Endothelial cell of umbilical vein (primary cell): ENCODE results near the gene AK4. TPM values are rescaled to one million over a fixed set of nuclear protein-coding genes. Genes with fewer than 3 reads are reported as not detected.

Source experiments
- BruUV-seq: library from RNA; stranded (reverse); fragments of 400-500 nt; replicated peaks from 2 replicates; lab custom pipeline; 2021; lab: Mats Ljungman, UMichigan
- CTCF ChIA-PET: fragments of 300-600, 350-600 bp; sonication (Branson Sonifier 250); formaldehyde crosslinking; loops from one replicate; lab custom pipeline; 2021; ENCODE audit warnings: antibody characterized with exemption, inconsistent platforms; lab: Charles Lee
- POLR2A ChIA-PET: fragments of 300-600, 350-600 bp; sonication (Branson Sonifier 250); formaldehyde crosslinking; loops from one replicate; lab custom pipeline; 2021; ENCODE audit warnings: antibody characterized with exemption, inconsistent platforms; lab: Charles Lee
- DNase-seq: peaks from one replicate; pipeline ENCODE4 v3.0.0-alpha.2; 2011; ENCODE audit warnings: low read depth, low spot score
- FAIRE-seq: peaks from 2 replicates; lab custom pipeline; 2011; peaks lifted over from hg19 to GRCh38; lab: Jason Lieb, UNC
- H2AFZ ChIP-seq: 2 replicates; pipeline ENCODE4 v1.6.0; 2012; ENCODE audit warnings: low read depth, low read length, control low read depth, inconsistent platforms
- H3K27ac ChIP-seq: 2 replicates; pipeline ENCODE4 v1.5.1; 2011; ENCODE audit warnings: low read depth, mild to moderate bottlenecking, control low read depth, low read length, moderate library complexity; ENCODE audit not compliant: insufficient read depth
- H3K27me3 ChIP-seq, 2 experiments: 2 replicates each; pipeline versions ENCODE4 v1.6.0 to v1.6.1; 2011; ENCODE audit warnings: low read length in 2 of 2, mixed read lengths in 1 of 2; ENCODE audit not compliant: control insufficient read depth in 2 of 2, insufficient read depth in 2 of 2
- H3K36me3 ChIP-seq, 2 experiments: 2 replicates in 1 of 2; 3 replicates in 1 of 2; pipeline ENCODE4 v1.5.1; 2011; ENCODE audit warnings: low read length in 2 of 2, mild to moderate bottlenecking in 1 of 2, moderate library complexity in 1 of 2; ENCODE audit not compliant: control insufficient read depth in 2 of 2, insufficient read depth in 2 of 2; ENCODE audit errors: extremely low read depth in 1 of 2
- H3K4me1 ChIP-seq: 3 replicates; pipeline ENCODE4 v1.5.1; 2011; ENCODE audit warnings: mild to moderate bottlenecking, low read length; ENCODE audit not compliant: control insufficient read depth, insufficient read depth; ENCODE audit errors: extremely low read depth
- H3K4me2 ChIP-seq: 2 replicates; pipeline ENCODE4 v1.6.1; 2011; ENCODE audit warnings: low read length, control low read depth, mixed read lengths; ENCODE audit not compliant: insufficient read depth
- H3K4me3 ChIP-seq, 3 experiments: fragments of 200-600 bp in 1 of 3; sonication (generic), shearing (Covaris generic) in 1 of 3; replicated peaks in 1 of 3; 2 replicates each; pipeline ENCODE4 v1.5.1; 2011 to 2016; ENCODE audit warnings: control low read depth in 3 of 3, low read length in 3 of 3, mild to moderate bottlenecking in 2 of 3, inconsistent platforms in 1 of 3, low read depth in 1 of 3, moderate library complexity in 1 of 3; ENCODE audit not compliant: insufficient read depth in 1 of 3
- H3K79me2 ChIP-seq: 2 replicates; pipeline ENCODE4 v1.6.0; 2012; ENCODE audit warnings: low read length, inconsistent platforms; ENCODE audit not compliant: control insufficient read depth, insufficient read depth
- H3K9ac ChIP-seq: replicated peaks from 2 replicates; pipeline ENCODE3; 2011; ENCODE audit warnings: low read length, control low read depth; ENCODE audit not compliant: insufficient read depth; ENCODE audit errors: extremely low read depth
- H3K9me1 ChIP-seq: replicated peaks from 3 replicates; pipeline ENCODE4 v1.6.0; 2011; ENCODE audit warnings: mild to moderate bottlenecking, low read length; ENCODE audit not compliant: control insufficient read depth, insufficient read depth; ENCODE audit errors: extremely low read depth
- H3K9me3 ChIP-seq: replicated peaks from 2 replicates; pipeline ENCODE4 v1.5.1; 2012; ENCODE audit warnings: low read length, inconsistent platforms; ENCODE audit not compliant: control insufficient read depth, insufficient read depth
- H4K20me1 ChIP-seq: replicated peaks from 2 replicates; pipeline ENCODE3; 2011; ENCODE audit warnings: mild to moderate bottlenecking, low read length; ENCODE audit not compliant: control insufficient read depth, insufficient read depth; ENCODE audit errors: extremely low read depth
- CTCF ChIP-seq, 2 donors: IDR thresholded peaks; 1 replicate in 1 of 2; 2 replicates in 1 of 2; pipeline ENCODE4 v1.5.1; 2011; ENCODE audit warnings: low read length in 2 of 2, mild to moderate bottlenecking in 2 of 2, moderate library complexity in 2 of 2, control low read depth in 1 of 2, inconsistent platforms in 1 of 2, low read depth in 1 of 2; ENCODE audit not compliant: insufficient read depth in 1 of 2; ENCODE audit errors: extremely low read depth in 1 of 2
- EZH2 ChIP-seq: IDR thresholded peaks from 2 replicates; pipeline ENCODE4 v1.6.1; 2012; ENCODE audit warnings: borderline replicate concordance, low read depth, mild to moderate bottlenecking, moderate library complexity, low read length, inconsistent platforms; ENCODE audit not compliant: severe bottlenecking
- FOS ChIP-seq: IDR thresholded peaks from 2 replicates; pipeline ENCODE4 v1.6.1; 2011; ENCODE audit warnings: mild to moderate bottlenecking, low read length, moderate library complexity, borderline replicate concordance; ENCODE audit not compliant: insufficient read depth
- GATA2 ChIP-seq: IDR thresholded peaks from 2 replicates; pipeline ENCODE4 v1.7.0; 2011; ENCODE audit warnings: low read depth, mild to moderate bottlenecking, moderate library complexity, mixed read lengths, low read length; ENCODE audit not compliant: insufficient read length, insufficient read depth
- JUN ChIP-seq: IDR thresholded peaks from 2 replicates; pipeline ENCODE4 v1.6.1; 2011; ENCODE audit warnings: borderline replicate concordance, low read depth; ENCODE audit not compliant: insufficient read length, insufficient read depth
- MAX ChIP-seq: IDR thresholded peaks from 2 replicates; pipeline ENCODE4 v1.6.1; 2011; ENCODE audit not compliant: insufficient read depth, insufficient read length
- MYC ChIP-seq: IDR thresholded peaks from one replicate; pipeline ENCODE4 v1.6.1; 2011; ENCODE audit warnings: mild to moderate bottlenecking, low read depth, low read length
- POLR2A ChIP-seq: IDR thresholded peaks from 2 replicates; pipeline ENCODE4 v1.6.1; 2012; ENCODE audit warnings: low read depth, mild to moderate bottlenecking, control low read depth, low read length
- POLR2AphosphoS5 ChIP-seq: IDR thresholded peaks from 2 replicates; pipeline ENCODE4 v1.6.1; 2012; ENCODE audit warnings: low read depth, mild to moderate bottlenecking, control low read depth, low read length, moderate library complexity; ENCODE audit not compliant: insufficient read depth
- dilution Hi-C: fragments of 300-500 bp; cut with MboI; formaldehyde crosslinking; loops from one replicate; pipeline ENCODE4 v1.15.0; 2019; ENCODE audit warnings: low sequenced_read_pairs; ENCODE audit not compliant: extremely low pct_ligation_motif_present
- intact Hi-C: fragments of 100-400 bp; cut with micrococcal nuclease; formaldehyde crosslinking; loops from one replicate; pipeline ENCODE4 v1.10.0; 2022
- polyA plus RNA-seq, 4 experiments: library from polyadenylated mRNA; depleted of rRNA in 3 of 4; stranded (reverse) in 3 of 4; unstranded in 1 of 4; fragments of >200 nt; gene quantifications; 2 replicates each; pipeline versions ENCODE4 v1.2.1 to v1.2.3, GENCODE V29; 2011 to 2012; ENCODE audit warnings: missing spikeins in 1 of 4
- total RNA-seq: library from RNA; stranded (reverse); gene quantifications from 2 replicates; pipeline ENCODE4 v1.2.3, GENCODE V29; 2021

AK4 gene
- total and polyA plus RNA-seq, 2 donors (not counting 3 experiments of a cell fraction or from before 2014, with no cell fraction given): 2.2 to 5.6 TPM

GRCh38 chr1:65250826-65251225 lies 102.8 kb downstream of the AK4 start:
- Histone ChIP-seq H3K27ac (no peak overlapping the region), H3K27me3 (no peaks in the 10 kb centered on the region), H2AFZ (no peak overlapping the region), H4K20me1 (no peaks in the 10 kb centered on the region), H3K9me1 (no peaks in the 10 kb centered on the region), H3K79me2 (no peaks in the 10 kb centered on the region), H3K36me3 (no peaks in the 10 kb centered on the region), H3K4me1 (peaks cover 13% of the 10 kb centered on the region), H3K4me3 (no peak overlapping the region), H3K9ac (no peak overlapping the region), H3K9me3 (no peaks in the 10 kb centered on the region), H3K4me2 (no peak overlapping the region)
- BruUV-seq: no TSS peak
- intact Hi-C loops (no loop called here), dilution Hi-C loops (no loop called here)
- ChIA-PET CTCF (no interaction called here), POLR2A (no interaction called here)
- TF ChIP-seq POLR2AphosphoS5 (no peak), POLR2A (no peak), CTCF (IDR thresholded peaks at IDR 0.05; ENCODE audit: extremely low read depth in 1 of 2, insufficient read depth in 1 of 2, low read depth in 1 of 2, low read length in 2 of 2) (no peak), JUN (no peak), MYC (no peak), MAX (no peak), FOS (no peak), EZH2 (no peak), GATA2 (no peak)
- FAIRE-seq: no peak
- DNase-seq: no peak
